Myocyte (in vitro differentiated cells): ENCODE results near the gene TVP23A. TPM values are rescaled to one million over a fixed set of nuclear protein-coding genes. Genes with fewer than 3 reads are reported as not detected.
A peak's percentile ranks its signal among the peaks of the same experiment; 100 is the strongest.

Source experiments
- DNase-seq: peaks from one replicate; pipeline ENCODE4 v3.0.0-alpha.2; 2012; ENCODE audit warnings: low read depth
- polyA plus RNA-seq: library from polyadenylated mRNA; unstranded; fragments of >200 nt; gene quantifications from one replicate; pipeline ENCODE4 v1.2.1, GENCODE V29; 2012; ENCODE audit warnings: missing spikeins
- total RNA-seq: library from RNA; depleted of rRNA; stranded (reverse); fragments of >200 nt; gene quantifications from 2 replicates; pipeline ENCODE4 v1.2.3, GENCODE V29; 2014

The TVP23A gene
- total RNA-seq, result not detected in 2 replicates
- polyA plus RNA-seq, result 0.16 TPM

DNA sequence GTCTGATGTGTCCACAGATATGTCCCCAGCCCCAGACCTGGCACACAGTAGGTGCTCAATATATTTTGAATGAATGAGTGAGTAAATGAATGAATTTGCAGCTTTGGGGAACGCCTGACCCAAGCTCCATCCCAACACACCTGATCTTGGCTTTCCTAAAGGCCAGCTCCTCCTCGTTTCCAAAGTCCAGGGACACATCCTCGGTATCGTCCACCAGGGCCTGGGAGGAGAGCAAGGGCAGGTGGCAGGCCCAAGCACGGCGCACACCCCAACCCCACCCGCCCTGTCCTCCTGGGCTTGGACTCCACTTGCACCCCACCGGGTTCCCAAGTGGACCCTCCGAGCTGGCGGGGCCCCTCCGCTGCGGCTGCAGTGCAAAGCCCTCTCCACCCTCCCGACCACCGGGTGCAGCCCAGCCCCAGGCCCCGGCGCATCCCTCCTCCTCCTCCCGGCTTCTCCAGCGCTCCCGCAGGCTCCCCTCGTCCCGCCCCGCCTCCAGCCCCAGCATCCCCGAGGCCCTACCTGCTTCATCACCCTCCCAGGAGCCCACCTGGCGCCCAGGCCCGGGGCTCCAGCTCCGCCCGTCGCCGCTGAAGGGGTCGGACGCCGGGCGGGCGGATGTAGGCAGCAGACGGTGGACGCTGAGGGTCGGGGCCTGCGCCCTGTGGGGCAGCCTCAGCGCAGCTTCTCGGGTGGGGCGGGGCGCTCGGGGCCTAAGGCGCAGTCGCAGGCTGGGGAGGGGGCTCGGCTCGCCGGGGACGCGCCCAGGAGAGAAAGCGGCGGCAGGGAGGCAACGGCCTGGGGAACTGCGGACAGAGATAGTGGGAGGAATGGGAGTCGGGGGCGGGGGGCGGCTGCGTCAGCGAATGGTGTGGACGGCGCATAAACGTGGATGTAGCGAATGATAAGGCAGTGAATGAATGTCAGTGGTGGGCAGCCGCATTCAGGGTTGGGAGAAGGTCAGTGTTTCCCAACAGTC is at the start of gene TVP23A:
Gene TVP23A (minus strand): TSS at position 832 of the 979 bp plus-strand sequence. CDS start 301 bp downstream, at position 531.
- no peak for DNase-seq

- no peak for DNase-seq
These were observed 49.6 kb upstream of the TVP23A start for GRCh38 chr16:10868104-10868595.

DNA sequence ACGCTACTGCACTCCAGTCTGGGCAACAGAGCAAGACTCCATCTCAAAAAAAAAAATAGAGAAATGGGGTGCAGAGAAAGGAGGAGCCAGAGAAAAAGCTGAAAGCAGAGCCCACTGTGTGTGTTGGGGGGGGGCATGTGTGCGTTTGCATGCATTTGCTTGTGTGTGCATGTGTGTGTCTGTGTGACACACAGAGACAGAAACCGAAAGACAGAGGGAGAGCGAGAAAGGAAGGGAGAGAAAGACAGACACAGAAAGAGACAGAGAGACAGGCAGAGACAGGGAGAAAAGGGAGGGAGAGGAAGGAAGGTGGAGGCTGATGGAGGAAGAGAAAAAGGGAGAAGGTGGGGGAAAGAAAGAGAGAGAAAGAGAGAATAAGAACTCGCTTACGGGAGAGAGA is 48.6 kb upstream of the TVP23A start:
- DNase-seq, result no peak

DNA sequence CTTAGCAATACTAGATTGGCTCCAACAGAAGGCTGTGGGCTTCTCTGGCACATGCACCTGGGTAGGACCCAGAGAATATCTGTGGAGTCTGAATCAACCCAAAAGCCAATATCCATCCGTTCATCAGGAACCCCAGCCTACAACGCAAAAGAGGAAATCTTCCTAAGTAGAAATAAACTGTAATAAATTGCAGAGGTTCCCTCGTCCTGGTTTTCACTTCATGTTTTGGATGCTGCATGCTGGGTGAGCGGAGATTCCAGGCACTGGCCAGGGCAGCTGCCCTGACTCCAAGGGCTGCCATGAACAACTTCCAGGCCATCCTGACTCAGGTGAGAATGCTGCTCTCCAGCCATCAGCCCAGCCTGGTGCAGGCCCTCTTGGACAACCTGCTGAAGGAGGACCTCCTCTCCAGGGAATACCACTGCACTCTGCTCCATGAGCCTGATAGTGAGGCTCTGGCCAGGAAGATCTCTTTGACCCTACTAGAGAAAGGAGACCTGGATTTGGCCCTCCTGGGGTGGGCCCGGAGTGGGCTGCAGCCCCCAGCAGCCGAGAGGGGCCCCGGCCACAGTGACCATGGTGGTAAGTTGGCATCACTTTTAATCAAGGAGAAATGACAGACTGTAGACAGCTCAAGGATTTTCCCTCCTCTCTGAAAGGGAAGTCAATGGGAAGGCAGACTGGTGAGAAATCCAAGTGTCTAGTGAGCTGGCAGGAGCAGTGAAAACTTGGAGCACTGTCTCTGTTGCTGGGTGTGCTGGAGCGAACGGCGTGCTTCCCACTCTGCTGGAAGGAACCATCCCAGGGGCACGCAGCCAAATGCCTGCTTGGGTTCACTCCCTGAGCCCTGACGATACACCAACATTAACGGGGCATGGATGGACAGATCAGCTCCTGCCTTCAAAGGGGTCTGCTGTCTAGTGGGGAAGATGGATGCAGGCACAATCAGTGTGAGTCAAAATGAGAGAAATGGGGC is 47.7 kb upstream of the TVP23A start:
- no peak for DNase-seq

- DNase-seq, result peak; percentile 78
These were observed 43.8 kb upstream of the TVP23A start for GRCh38 chr16:10862438-10862837.

DNA sequence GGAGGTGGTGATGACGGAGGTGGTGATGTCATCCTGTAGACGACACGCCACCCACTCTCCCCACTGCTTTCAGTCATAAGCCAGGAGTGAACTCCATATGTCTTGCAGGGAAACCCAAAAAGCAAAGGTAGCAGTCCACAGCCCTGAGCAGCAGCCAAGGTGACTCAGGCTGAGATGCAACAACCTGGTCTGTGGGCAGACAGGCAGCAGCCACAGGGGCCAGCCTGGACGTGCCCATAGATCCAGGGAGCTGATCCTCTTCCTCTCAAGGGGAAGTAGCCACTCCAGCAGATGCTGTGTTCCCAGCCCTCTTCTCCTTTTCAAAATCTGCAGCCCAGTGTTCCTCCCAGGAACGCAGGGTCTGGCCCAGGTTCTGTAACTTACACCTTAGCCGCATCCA is 41.1 kb upstream of the TVP23A start:
- DNase-seq, result no peak

GRCh38 chr16:10859020-10859419 is 40.4 kb upstream of the TVP23A start:
- no peak for DNase-seq

DNA sequence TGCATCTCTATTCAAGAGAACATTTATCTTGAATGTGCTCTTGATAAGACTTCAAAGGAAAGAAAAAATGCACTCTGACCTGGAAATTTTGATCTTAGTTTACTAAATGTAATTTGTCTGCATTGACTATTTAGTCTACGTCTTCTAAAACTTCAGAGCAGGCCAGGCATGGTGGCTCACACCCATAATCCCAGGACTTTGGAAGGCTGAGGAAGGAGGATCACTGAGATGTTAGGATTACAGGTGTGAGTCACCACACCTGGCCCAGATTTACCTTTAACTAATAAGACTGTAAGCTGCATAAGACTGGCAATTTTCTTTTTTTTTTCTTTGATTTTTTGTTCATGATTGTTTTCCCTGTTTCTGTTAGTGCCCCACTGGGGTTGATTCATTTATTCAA is 39.6 kb upstream of the TVP23A start:
- DNase-seq, result no peak

DNA sequence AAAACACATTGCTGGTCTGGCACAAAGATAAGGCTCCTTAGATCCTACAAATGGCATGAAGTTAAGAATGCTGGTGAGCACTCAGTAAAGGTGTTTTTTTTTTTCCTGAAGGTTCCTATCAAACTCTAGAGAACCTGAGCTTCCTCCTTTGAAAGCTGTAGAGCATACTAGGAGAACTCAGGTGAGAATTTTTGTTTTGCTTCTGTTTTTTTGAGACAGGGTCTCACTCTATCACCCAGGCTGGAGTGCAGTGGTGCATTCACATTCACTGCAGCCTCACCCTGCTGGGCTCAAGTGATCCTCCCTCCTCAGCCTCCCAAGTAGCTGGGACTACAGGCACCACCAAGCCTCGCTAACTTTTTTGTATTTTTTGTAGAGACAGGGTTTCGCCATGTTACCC is 37.4 kb upstream of the TVP23A start:
- no peak for DNase-seq

DNA sequence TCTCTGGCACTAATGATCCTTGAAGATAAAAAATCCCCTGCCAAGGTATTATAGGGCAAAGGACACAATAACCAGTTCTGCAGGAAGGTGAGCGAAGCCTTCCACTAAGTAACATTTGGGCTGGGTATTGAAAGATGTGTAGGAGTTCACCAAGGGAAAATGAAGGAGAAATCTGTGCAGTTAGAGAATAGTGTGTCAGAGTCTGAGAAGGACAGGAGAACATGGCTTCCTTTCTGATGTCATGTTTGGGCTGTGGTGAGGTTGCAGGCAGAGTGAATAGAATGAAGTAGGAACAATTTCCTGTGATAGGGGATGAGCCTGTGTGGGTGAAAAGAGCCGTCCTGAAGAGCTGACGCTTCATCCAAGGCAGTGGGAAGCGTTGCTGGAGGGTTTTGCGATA is 34.4 kb upstream of the TVP23A start:
- no peak for DNase-seq

DNA sequence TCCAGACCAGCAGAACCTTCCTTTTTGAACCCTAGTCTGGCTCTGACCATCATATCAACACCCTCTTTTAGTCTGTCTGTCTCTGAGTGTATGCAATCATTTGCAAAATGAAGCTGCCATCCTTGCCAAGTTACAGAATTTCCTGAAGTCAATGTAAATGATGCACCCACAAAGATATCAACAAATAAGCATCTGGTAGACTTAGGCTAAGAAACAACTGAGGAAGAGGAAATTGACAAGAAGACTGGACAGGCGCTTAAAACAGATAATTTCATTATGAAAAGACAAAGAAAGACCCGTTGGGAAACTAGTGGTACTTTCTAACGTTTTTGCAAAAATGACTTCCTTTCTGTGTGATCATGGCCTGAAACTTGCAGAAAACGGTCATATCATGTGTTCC is 33.7 kb upstream of the TVP23A start:
- DNase-seq, result no peak

- no peak for DNase-seq
These were observed 32.9 kb upstream of the TVP23A start for GRCh38 chr16:10851512-10851911.

GRCh38 chr16:10850478-10850850 is 31.9 kb upstream of the TVP23A start:
- DNase-seq, result no peak

DNA sequence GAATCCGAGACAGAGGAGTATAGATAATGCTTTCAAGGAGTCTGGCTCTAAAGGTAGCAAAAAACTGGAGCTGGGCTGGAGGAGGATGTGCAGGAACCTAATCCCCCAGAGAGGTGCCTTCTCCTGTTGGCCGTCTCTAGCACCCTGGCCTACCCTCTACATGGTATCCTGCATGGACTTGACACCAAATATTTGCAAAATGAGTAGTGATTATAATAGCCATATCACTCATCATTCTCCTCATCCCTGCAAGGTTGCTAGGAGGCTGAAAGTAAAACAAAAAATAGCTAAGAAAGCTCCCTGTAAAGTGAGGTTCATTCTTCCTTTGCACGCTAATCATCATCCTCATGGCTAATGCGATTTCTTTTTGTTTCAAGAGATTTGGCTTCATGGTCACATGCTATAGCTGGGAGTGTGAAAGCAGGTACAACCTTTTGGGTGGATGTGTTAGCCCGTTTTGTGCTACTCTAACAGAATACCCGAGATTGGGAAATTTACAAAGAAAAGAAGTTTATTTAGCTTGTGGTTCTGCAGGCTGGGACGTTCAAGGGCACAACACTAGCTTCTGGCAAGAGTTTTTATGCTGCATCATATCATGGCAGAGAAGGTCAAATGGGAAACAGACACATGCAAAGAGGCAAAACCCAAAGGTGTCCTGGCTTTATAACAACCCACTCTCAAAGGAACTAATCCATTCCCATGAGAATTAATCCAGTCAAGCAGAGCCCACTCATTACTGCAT is 31.3 kb upstream of the TVP23A start:
- DNase-seq, result no peak

DNA sequence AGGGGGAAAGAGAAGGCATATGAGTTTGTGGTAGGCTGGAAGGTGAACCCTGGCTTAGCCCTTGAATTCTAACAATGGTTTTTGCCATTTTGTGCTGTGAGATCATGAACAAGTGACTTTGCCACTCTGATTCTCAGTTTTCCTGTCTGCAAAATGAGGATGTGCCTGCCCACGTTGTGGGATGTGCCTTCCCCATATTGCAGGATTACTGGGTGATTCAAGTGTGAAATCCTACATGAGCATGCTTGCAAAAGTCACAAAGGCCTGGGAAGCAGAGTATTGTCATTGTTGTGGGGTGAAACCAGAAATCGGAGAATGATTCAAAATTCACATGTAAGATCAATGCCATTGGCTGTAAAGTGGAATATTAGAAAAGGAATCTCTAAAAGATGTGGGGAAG is 28.6 kb upstream of the TVP23A start:
- no peak for DNase-seq

DNA sequence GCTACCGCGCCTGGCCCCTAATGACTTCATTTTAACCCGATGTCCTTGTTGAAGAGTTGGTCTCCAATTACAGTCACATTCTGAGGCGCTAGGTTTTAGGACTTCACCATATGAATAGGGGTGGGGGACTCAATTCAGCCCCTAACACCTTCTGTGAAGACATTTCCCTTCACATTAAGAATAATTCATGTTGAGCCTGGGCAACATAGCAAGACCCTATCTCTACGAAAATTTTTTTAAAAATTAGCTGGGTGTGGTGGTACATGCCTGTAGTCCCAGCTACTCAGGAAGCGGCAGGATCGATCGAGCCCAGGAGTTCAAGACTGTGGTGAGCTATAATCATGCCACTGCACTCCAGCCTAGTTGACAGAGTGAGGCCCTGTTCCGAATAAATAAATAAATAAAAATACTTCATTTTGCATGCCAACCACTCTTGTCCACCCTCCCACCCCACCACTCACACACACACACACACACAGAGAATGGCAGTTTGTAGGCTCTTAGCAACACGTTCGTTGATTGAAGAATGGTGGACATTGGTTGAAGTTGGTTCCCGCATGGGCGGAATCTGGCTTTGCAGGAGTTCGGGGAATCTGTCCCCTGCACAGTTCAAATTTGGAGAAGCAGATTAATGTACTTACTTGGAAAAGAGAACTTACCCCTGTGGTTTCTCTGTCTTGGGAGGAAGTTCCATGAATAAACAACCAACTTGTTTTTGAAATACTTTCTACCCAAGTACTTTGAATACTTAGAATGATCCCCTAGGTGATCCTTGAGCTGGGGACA is 27.8 kb upstream of the TVP23A start:
- DNase-seq, result no peak

DNA sequence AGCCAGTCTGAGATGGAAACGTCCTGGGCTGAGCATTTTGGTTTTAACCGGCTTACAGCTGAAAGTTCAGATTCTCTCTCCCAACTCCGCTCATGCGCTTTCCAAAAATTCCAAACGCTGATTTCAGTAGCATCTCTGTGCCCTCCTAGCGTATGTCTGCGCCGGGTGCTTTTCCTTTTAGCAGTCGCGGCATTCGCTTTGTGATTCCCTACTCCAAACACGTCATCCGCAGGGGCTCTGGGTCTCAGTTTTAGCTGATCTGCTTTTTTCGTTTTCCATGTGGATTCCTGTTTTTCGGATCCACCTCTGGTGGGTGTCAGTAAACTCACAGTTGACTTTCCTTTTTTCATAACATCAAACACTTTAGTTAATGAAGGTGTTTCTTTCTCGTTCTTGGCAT is 22.1 kb upstream of the TVP23A start:
- no peak for DNase-seq

GRCh38 chr16:10839279-10839666 is 20.7 kb upstream of the TVP23A start:
- peak; percentile 11 for DNase-seq

DNA sequence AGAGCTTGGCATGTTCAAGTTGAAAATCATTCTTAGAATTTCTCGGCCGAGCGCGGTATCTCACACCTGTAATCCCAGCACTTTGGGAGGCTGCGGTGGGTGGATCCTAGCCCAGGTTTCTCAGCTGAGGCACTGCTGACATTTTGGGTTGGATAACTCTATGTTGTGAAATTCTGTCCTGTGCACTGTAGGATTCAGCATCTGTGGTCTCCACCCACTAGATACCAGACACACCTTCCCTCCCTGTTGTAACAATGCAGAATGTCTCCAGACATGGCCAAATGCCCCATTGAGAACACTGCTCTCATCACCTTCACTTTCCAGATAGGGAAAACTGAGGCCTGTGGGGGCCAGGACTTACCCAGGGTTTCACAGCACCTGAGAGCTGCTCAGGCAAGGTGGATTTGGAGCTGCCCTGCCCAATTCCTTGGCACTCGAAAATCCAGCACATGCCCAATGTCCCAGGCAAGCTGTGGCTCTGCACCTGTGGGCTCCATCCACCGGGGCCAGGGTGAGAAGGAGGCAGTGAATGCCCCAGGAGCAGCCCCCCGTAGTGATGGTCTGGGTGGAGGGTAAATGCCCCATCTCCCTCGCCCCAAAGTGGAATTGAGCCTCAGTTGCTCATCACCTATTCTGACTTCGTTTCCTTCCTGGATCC is 20.2 kb upstream of the TVP23A start:
- DNase-seq, result no peak
